Mesendoderm (in vitro differentiated cells): ENCODE data around the gene DNAI7.

Experiments used
- DNase-seq: peaks from one replicate; pipeline ENCODE4 v3.0.0; 2013
- H2AK5ac ChIP-seq: 2 replicates; pipeline ENCODE4 v1.6.1; 2013; ENCODE audit warnings: low read length, inconsistent platforms
- H2BK120ac ChIP-seq: 2 replicates; pipeline ENCODE4 v1.6.1; 2013; ENCODE audit warnings: low read depth, mild to moderate bottlenecking, low read length, moderate library complexity, mixed read lengths
- H2BK15ac ChIP-seq: replicated peaks from 2 replicates; pipeline ENCODE4 v1.6.1; 2013; ENCODE audit warnings: low read depth, mild to moderate bottlenecking, moderate library complexity
- H2BK5ac ChIP-seq: 2 replicates; pipeline ENCODE4 v1.6.1; 2013; ENCODE audit warnings: low read length, inconsistent platforms
- H3K18ac ChIP-seq: 2 replicates; pipeline ENCODE4 v1.6.1; 2013; ENCODE audit warnings: mild to moderate bottlenecking, low read length, mixed read lengths
- H3K23ac ChIP-seq: one replicate; pipeline ENCODE4 v1.6.1; 2013; ENCODE audit warnings: low read length
- H3K27ac ChIP-seq: 2 replicates; pipeline ENCODE4 v1.5.1; 2013; ENCODE audit warnings: low read depth, mild to moderate bottlenecking, inconsistent platforms, low read length, moderate library complexity
- H3K27me3 ChIP-seq: 2 replicates; pipeline ENCODE4 v1.6.1; 2013; ENCODE audit warnings: low read length, control low read depth, mild to moderate bottlenecking, inconsistent platforms; ENCODE audit not compliant: insufficient read depth, poor library complexity
- H3K36me3 ChIP-seq: 2 replicates; pipeline ENCODE4 v1.6.1; 2013; ENCODE audit warnings: low read length, inconsistent platforms; ENCODE audit not compliant: control insufficient read depth, insufficient read depth
- H3K4ac ChIP-seq: one replicate; pipeline ENCODE4 v1.6.1; 2013; ENCODE audit warnings: low read depth, mild to moderate bottlenecking, low read length, moderate library complexity
- H3K4me1 ChIP-seq: 2 replicates; pipeline ENCODE4 v1.6.1; 2013; ENCODE audit warnings: low read depth, low read length, inconsistent platforms; ENCODE audit not compliant: control insufficient read depth
- H3K4me2 ChIP-seq: 2 replicates; pipeline ENCODE4 v1.6.1; 2013; ENCODE audit warnings: low read length
- H3K4me3 ChIP-seq: 2 replicates; pipeline ENCODE4 v1.5.1; 2013; ENCODE audit warnings: mild to moderate bottlenecking, low read length
- H3K56ac ChIP-seq: one replicate; pipeline ENCODE4 v1.6.1; 2013; ENCODE audit warnings: low read length
- H3K79me1 ChIP-seq: 2 replicates; pipeline ENCODE4 v1.6.1; 2013; ENCODE audit warnings: low read length, inconsistent platforms
- H3K79me2 ChIP-seq: 2 replicates; pipeline ENCODE4 v1.6.1; 2013; ENCODE audit warnings: mild to moderate bottlenecking, low read length; ENCODE audit not compliant: control insufficient read depth, insufficient read depth
- H3K9ac ChIP-seq: 2 replicates; pipeline ENCODE4 v1.6.1; 2013; ENCODE audit warnings: low read length, inconsistent platforms
- H4K5ac ChIP-seq: one replicate; pipeline ENCODE4 v1.6.1; 2013; ENCODE audit warnings: low read length
- H4K8ac ChIP-seq: one replicate; pipeline ENCODE4 v1.6.1; 2013; ENCODE audit warnings: low read depth, mild to moderate bottlenecking, control low read depth, low read length, moderate library complexity
- WGBS: extraction: QIAGEN DNeasy Blood & Tissue Kit; methylation state at CpG from one replicate; pipeline ENCODE4 v1.1.7; 2013; ENCODE audit warnings: low lambda C conversion rate, missing lambda C conversion rate; ENCODE audit not compliant: insufficient coverage; ENCODE audit errors: extremely low coverage; 5-methylcytosine and 5-hydroxymethylcytosine counted together

DNAI7 gene

GRCh38 chr12:25110260-25110659 lies 84.7 kb downstream of the DNAI7 start:
- Histone ChIP-seq H3K23ac (no peak overlapping the region), H3K79me2 (no peaks in the 10 kb centered on the region), H3K4me3 (no peak overlapping the region), H2BK120ac (no peak overlapping the region), H2BK5ac (no peak overlapping the region), H2AK5ac (no peak overlapping the region), H3K4ac (no peak overlapping the region), H3K56ac (no peak overlapping the region), H4K5ac (no peak overlapping the region), H3K36me3 (no peaks in the 10 kb centered on the region), H3K18ac (no peak overlapping the region), H3K4me1 (no peaks in the 10 kb centered on the region), H2BK15ac (no peak overlapping the region), H3K27ac (no peak overlapping the region), H3K79me1 (no peaks in the 10 kb centered on the region), H3K27me3 (no peaks in the 10 kb centered on the region), H4K8ac (no peak overlapping the region), H3K9ac (no peak overlapping the region), H3K4me2 (no peak overlapping the region)
- no peak for DNase-seq
- no CpG with 5 or more reads among the region's 6 CpGs for WGBS

- no peak overlapping the region for H3K4me2 ChIP-seq
- no peak overlapping the region for H3K4me3 ChIP-seq
- no peak overlapping the region for H3K9ac ChIP-seq
- H4K8ac ChIP-seq, result no peak overlapping the region
- no peaks in the 10 kb centered on the region for H3K79me2 ChIP-seq
- DNase-seq, result no peak
- H3K27me3 ChIP-seq, result no peaks in the 10 kb centered on the region
- H3K4ac ChIP-seq, result no peak overlapping the region
- no peak overlapping the region for H2AK5ac ChIP-seq
- no peak overlapping the region for H3K56ac ChIP-seq
- H2BK15ac ChIP-seq, result no peak overlapping the region
- H3K18ac ChIP-seq, result no peak overlapping the region
- H3K4me1 ChIP-seq, result no peaks in the 10 kb centered on the region
- no peaks in the 10 kb centered on the region for H3K36me3 ChIP-seq
- no peak overlapping the region for H4K5ac ChIP-seq
- H2BK5ac ChIP-seq, result no peak overlapping the region
- H3K79me1 ChIP-seq, result no peaks in the 10 kb centered on the region
- WGBS, result no CpG with 5 or more reads among the region's 4 CpGs
- H2BK120ac ChIP-seq, result no peak overlapping the region
- H3K23ac ChIP-seq, result no peak overlapping the region
- no peak overlapping the region for H3K27ac ChIP-seq
Measured at GRCh38 chr12:25107920-25108319, 87.0 kb downstream of the DNAI7 start.

GRCh38 chr12:25106818-25107217 lies 88.1 kb downstream of the DNAI7 start:
- Histone ChIP-seq H3K79me1 (no peaks in the 10 kb centered on the region), H3K23ac (no peak overlapping the region), H2BK5ac (no peak overlapping the region)

GRCh38 chr12:25102402-25102801 lies 92.6 kb downstream of the DNAI7 start:
- H2BK120ac ChIP-seq, result no peak overlapping the region
- no peaks in the 10 kb centered on the region for H3K79me2 ChIP-seq
- no peaks in the 10 kb centered on the region for H3K27me3 ChIP-seq
- H3K4me3 ChIP-seq, result no peak overlapping the region
- no peak overlapping the region for H3K4me2 ChIP-seq
- no peak overlapping the region for H4K5ac ChIP-seq
- no peaks in the 10 kb centered on the region for H3K4me1 ChIP-seq
- H2AK5ac ChIP-seq, result no peak overlapping the region
- no peaks in the 10 kb centered on the region for H3K36me3 ChIP-seq
- DNase-seq, result peak; percentile 71
- WGBS, result no CpG with 5 or more reads among the region's 4 CpGs
- no peak overlapping the region for H3K18ac ChIP-seq
- H3K23ac ChIP-seq, result no peak overlapping the region
- H2BK5ac ChIP-seq, result no peak overlapping the region
- no peak overlapping the region for H3K27ac ChIP-seq
- no peak overlapping the region for H3K56ac ChIP-seq
- H3K9ac ChIP-seq, result no peak overlapping the region
- H4K8ac ChIP-seq, result no peak overlapping the region
- no peak overlapping the region for H2BK15ac ChIP-seq
- peak overlapping the region; percentile 36 for H3K4ac ChIP-seq
- H3K79me1 ChIP-seq, result no peaks in the 10 kb centered on the region

More at GRCh38 chr12:25106818-25107217, 88.1 kb downstream of the DNAI7 start:
- Histone ChIP-seq H3K4me1 (no peaks in the 10 kb centered on the region), H2AK5ac (no peak overlapping the region), H3K18ac (no peak overlapping the region), H4K5ac (no peak overlapping the region), H3K36me3 (no peaks in the 10 kb centered on the region), H3K9ac (no peak overlapping the region), H3K4ac (no peak overlapping the region), H3K27me3 (no peaks in the 10 kb centered on the region), H3K27ac (no peak overlapping the region), H2BK15ac (no peak overlapping the region), H3K4me3 (no peak overlapping the region), H3K79me2 (no peaks in the 10 kb centered on the region), H3K56ac (no peak overlapping the region), H3K4me2 (no peak overlapping the region), H2BK120ac (no peak overlapping the region), H4K8ac (no peak overlapping the region)
- DNase-seq, result no peak

GRCh38 chr12:25101092-25101445 lies 93.9 kb downstream of the DNAI7 start:
- DNase-seq, result no peak
- H3K4me2 ChIP-seq, result no peak overlapping the region
- H3K4me1 ChIP-seq, result no peaks in the 10 kb centered on the region
- no peak overlapping the region for H4K5ac ChIP-seq
- H3K27ac ChIP-seq, result no peak overlapping the region
- no peak overlapping the region for H3K56ac ChIP-seq
- H3K36me3 ChIP-seq, result no peaks in the 10 kb centered on the region
- WGBS, result no CpG with 5 or more reads among the region's 4 CpGs
- H3K4me3 ChIP-seq, result no peak overlapping the region
- no peak overlapping the region for H2BK5ac ChIP-seq
- no peak overlapping the region for H2AK5ac ChIP-seq
- no peak overlapping the region for H2BK15ac ChIP-seq
- no peak overlapping the region for H3K4ac ChIP-seq
- H3K9ac ChIP-seq, result no peak overlapping the region
- no peaks in the 10 kb centered on the region for H3K79me1 ChIP-seq
- H3K79me2 ChIP-seq, result no peaks in the 10 kb centered on the region
- no peaks in the 10 kb centered on the region for H3K27me3 ChIP-seq
- no peak overlapping the region for H3K23ac ChIP-seq
- H3K18ac ChIP-seq, result no peak overlapping the region
- no peak overlapping the region for H4K8ac ChIP-seq
- no peak overlapping the region for H2BK120ac ChIP-seq

GRCh38 chr12:25100194-25101091 lies 94.5 kb downstream of the DNAI7 start:
- H3K9ac ChIP-seq, result no peak overlapping the region
- H2AK5ac ChIP-seq, result no peak overlapping the region
- H2BK120ac ChIP-seq, result no peak overlapping the region
- no peak overlapping the region for H3K4me2 ChIP-seq
- no peaks in the 10 kb centered on the region for H3K27me3 ChIP-seq
- no peak overlapping the region for H3K4ac ChIP-seq
- no peak overlapping the region for H2BK15ac ChIP-seq
- H3K4me3 ChIP-seq, result no peak overlapping the region
- H3K18ac ChIP-seq, result no peak overlapping the region
- no peaks in the 10 kb centered on the region for H3K79me1 ChIP-seq
- DNase-seq, result no peak
- no peak overlapping the region for H3K56ac ChIP-seq
- no peaks in the 10 kb centered on the region for H3K79me2 ChIP-seq
- no peaks in the 10 kb centered on the region for H3K36me3 ChIP-seq
- H2BK5ac ChIP-seq, result no peak overlapping the region
- H3K4me1 ChIP-seq, result no peaks in the 10 kb centered on the region
- H3K23ac ChIP-seq, result no peak overlapping the region
- no peak overlapping the region for H4K8ac ChIP-seq
- H3K27ac ChIP-seq, result no peak overlapping the region
- H4K5ac ChIP-seq, result no peak overlapping the region
- WGBS, result no CpG with 5 or more reads among the region's 2 CpGs
